ENCODE data around the gene WDR64.

The WDR64 gene

GRCh38 chr1:241630899-241631298 lies 21.2 kb upstream of the WDR64 start:
- in situ Hi-C loops (cut with HindIII; ENCODE audit: low sequenced_read_pairs), result no loop called here

DNA sequence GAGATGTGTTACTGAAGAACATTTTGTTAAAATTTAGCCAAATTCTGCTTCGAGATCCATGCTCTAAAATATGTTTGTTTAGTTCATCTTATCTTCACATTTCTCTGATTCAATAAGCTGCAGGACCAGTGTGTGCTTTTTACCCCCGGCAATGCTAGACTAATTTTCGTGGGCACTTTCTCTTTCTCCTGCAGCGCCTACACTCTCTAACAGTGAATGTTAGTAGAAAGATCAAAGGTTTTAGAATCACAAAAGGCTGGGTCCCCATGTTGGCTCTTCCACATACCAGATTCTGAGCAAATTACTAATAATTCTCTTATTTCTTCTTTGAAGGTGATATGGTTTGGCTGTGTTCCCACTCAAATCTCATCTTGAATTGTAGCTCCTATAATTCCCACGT lies 20.4 kb upstream of the WDR64 start:
- in situ Hi-C loops (cut with HindIII; ENCODE audit: low sequenced_read_pairs), result no loop called here

GRCh38 chr1:241632987-241633386 lies 19.1 kb upstream of the WDR64 start:
- in situ Hi-C loops (cut with HindIII; ENCODE audit: low sequenced_read_pairs), result no loop called here

GRCh38 chr1:241635556-241636152 lies 16.4 kb upstream of the WDR64 start:
- in situ Hi-C loops (cut with HindIII; ENCODE audit: low sequenced_read_pairs), result no loop called here

DNA sequence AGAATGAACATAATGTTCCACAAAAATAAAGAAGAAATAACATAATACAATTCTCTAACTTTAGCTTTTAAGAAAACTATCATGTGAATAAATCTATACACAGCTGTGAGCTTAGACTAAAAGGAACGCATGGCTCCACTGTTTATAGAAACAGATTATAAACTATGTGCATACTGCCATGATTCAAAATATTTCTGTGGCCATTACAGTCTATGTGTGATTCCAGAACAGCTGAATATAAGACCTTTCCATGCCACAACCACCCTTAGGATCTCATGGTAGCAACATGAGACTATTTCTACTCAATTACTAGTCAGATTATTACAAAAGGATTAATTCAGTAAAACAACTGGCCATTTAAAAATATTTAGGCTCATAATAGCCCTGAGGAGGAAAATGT lies 15.8 kb upstream of the WDR64 start:
- in situ Hi-C loops (cut with HindIII; ENCODE audit: low sequenced_read_pairs), result no loop called here

GRCh38 chr1:241637046-241637590 lies 15.0 kb upstream of the WDR64 start:
- in situ Hi-C loops (cut with HindIII; ENCODE audit: low sequenced_read_pairs), result no loop called here

DNA sequence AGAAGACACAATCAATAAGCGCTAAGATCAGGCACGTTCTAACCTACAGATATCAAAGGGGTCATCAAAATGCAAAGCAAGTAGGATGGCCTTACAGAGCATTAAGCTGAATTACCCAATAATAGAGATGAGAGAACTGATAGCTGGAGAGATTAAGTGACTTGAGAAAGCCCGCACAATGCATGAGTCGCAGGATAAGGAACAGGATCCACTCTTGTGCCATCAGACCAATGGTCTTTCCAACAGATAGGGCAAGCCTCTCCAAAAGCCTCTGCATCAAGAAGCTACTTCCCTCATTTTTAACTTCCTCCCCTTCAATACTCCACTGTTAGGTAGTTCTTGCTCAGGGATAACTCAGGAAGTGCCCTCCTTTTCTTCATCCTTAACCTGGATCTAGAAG lies 14.5 kb upstream of the WDR64 start:
- in situ Hi-C loops (cut with HindIII; ENCODE audit: low sequenced_read_pairs), result no loop called here

DNA sequence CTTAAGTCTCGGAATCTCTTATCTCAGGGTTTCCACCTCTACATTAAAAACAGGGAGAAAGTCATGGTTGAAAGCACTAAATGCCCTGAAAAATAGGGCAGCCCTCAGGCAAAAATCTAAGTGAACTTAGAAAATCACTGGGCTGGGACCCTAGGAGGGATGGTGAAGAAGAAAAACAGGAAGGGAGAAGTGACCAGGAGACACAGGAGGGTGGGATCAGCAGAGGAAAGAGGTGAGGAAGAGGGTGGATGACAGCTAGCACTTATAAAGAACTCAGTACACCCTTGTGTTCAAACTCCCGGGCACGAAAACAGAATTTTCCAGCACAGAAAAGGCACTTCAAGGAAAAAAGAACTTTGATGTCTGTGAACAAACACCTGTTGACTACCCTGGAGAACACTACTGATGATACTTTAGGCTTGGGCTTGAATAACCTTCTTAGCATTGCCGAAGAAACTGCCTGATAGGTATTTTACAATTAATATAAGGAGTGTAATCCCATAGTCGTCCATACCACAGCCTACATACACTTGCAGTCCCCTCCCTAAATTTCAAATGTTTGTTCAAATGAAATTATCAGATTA lies 13.9 kb upstream of the WDR64 start:
- in situ Hi-C loops (cut with HindIII; ENCODE audit: low sequenced_read_pairs), result no loop called here

DNA sequence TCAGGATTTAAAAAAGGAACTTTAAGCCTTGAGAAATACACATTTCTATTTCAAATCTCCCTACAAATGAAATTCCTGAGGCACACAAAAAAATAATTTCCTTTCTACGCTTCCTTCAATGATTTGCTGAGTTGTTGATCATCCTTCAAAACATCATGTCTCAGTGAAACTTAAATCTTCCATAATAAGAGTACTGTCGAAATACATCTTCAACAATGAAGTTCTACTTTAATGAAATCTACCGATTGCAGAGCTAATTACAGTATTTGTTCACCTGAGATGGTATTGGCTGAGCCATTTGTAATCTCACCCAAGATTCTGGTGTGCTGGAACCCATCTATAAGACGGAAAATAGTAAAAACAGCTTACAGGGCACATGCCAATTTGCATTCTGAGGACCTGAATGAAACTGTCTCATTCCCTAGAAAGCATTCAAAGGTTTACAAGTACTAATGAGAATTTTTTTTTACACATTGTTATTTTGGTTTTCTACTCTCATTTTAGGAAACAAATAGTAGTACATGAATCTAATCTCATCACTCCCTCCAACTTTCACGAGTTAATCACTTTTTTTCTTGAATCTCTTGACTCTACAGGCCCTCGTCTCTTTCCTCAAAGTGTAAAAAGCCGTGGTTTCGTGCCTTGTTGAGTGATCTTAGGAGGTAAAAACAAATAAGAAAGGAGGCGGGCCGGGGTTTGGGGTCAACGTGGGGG lies 13.0 kb upstream of the WDR64 start:
- in situ Hi-C loops (cut with HindIII; ENCODE audit: low sequenced_read_pairs), result no loop called here

- in situ Hi-C loops (cut with HindIII; ENCODE audit: low sequenced_read_pairs), result no loop called here
Measured at GRCh38 chr1:241639623-241640148, 12.4 kb upstream of the WDR64 start.

- in situ Hi-C loops (cut with HindIII; ENCODE audit: low sequenced_read_pairs), result no loop called here
Measured at GRCh38 chr1:241640149-241640866, 11.8 kb upstream of the WDR64 start, which contains the start of the genes CHML and OPN3. CHML (minus strand) TSS chr1:241640369; CDS start chr1:241635766, 4,603 bp downstream. OPN3 (minus strand) TSS chr1:241640369; CDS start chr1:241640254, 115 bp downstream.

- in situ Hi-C loops (cut with HindIII; ENCODE audit: low sequenced_read_pairs), result no loop called here
Measured at GRCh38 chr1:241640867-241641622, 11.0 kb upstream of the WDR64 start.

DNA sequence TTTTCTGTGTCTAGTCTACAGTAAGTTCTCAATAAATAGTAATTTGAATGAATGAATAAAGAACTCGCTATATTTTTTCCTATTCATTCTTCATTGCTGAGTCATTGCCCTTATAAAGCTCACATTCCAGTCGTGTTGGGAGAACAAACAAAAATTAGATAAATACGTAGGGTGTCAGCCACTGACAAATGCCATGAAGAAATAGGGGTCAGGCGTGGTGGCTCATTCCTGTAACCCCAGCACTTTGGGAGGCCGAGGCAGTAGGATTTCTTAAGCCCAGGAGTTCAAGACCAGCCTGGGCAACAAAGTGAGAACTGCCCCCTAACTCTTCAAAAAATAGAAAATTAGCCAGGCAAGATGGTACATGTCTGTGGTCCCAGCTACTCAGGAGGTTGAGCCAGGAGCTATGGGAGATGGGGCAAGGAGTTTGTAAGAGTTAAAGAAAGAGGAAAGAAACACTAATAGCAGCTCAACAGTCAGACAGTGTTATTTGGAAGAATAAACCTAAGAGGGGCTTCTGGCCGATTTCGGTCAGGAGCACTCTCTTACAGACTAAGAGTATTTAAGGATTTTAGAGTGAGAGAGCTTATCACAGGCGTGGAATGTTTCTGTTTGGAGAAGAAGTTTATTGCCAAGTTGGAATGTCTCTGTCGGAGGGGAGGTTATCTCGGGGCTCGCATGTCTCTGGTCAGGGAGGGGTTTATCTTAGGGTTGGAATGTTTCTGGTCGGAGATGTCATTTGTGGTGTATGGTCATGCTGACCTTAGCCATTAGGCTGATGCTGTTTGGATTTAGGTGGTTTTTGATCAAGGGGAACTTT lies 10.1 kb upstream of the WDR64 start:
- in situ Hi-C loops (cut with HindIII; ENCODE audit: low sequenced_read_pairs), result no loop called here

DNA sequence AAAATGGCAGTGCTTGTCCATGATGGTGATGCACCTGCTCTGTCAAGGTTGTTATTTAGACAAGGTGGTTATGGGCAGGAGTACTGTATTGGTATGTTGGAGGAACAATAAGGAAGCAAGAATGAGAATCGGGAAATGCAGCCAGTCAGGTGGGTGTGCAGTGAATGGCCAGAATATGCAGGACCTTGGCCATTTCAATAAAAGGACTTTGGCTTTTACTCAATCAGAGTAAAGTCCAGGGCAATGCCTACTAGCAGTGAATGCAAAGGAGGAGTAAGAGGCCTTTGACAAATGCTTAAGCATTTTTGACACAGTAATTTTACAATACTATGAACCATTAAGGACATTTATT lies 9.5 kb upstream of the WDR64 start:
- in situ Hi-C loops (cut with HindIII; ENCODE audit: low sequenced_read_pairs), result no loop called here

- in situ Hi-C loops (cut with HindIII; ENCODE audit: low sequenced_read_pairs), result no loop called here
Measured at GRCh38 chr1:241644259-241644658, 7.8 kb upstream of the WDR64 start.

GRCh38 chr1:241645199-241645598 lies 6.9 kb upstream of the WDR64 start:
- in situ Hi-C loops (cut with HindIII; ENCODE audit: low sequenced_read_pairs), result no loop called here

- in situ Hi-C loops (cut with HindIII; ENCODE audit: low sequenced_read_pairs), result no loop called here
Measured at GRCh38 chr1:241646201-241646600, 5.9 kb upstream of the WDR64 start.

- in situ Hi-C loops (cut with HindIII; ENCODE audit: low sequenced_read_pairs), result no loop called here
Measured at GRCh38 chr1:241647658-241648057, 4.4 kb upstream of the WDR64 start.

DNA sequence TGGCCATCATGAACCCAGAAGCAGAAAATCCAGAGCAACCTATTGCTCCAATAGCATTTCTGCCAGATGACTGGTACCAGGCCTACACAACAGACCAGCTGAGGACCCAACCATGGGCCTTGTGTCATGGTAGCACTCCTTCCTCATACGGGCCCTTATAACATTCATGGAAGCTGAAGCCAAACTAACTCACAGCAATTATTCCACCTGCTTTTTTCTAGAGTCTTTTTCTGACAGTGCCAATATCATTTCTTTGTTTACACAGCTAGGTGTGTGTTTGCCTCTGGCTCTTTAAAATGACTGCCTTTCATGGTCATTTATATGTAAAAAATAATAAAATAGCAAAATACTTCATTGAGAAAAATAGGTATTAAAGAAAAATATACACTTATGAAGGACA lies 3.9 kb upstream of the WDR64 start:
- in situ Hi-C loops (cut with HindIII; ENCODE audit: low sequenced_read_pairs), result no loop called here

GRCh38 chr1:241654019-241654418 lies 1.9 kb downstream of the WDR64 start:
- in situ Hi-C loops (cut with HindIII; ENCODE audit: low sequenced_read_pairs), result no loop called here
